Measurements from ENCODE around the gene MACROH2A1.

- TF ChIP-seq POLR2AphosphoS5 (IDR thresholded peaks at IDR 0.05; ENCODE audit: insufficient read depth in 1 of 2, low read depth in 1 of 2) (no peak), CTCF (IDR thresholded peaks at IDR 0.05) (no peak), POLR2A (IDR thresholded peaks at IDR 0.05) (no peak)
These were observed 85.1 kb downstream of the MACROH2A1 start for GRCh38 chr5:135313946-135314345.

Data from vagina (tissue), 2 donors.